HG03378 (cell line): ENCODE measurements around the gene PPP1R3G.
A peak's percentile ranks its signal among the peaks of the same experiment; 100 is the strongest.

Source experiments
- ATAC-seq: cut with Tn5 transposase; IDR thresholded peaks from one replicate; pipeline ENCODE4 v1.9.1; 2021; ENCODE audit warnings: mild to moderate bottlenecking, moderate library complexity; ENCODE audit not compliant: unreplicated experiment

PPP1R3G gene

GRCh38 chr6:5091210-5092069 is 6.3 kb downstream of the PPP1R3G start:
- no peak for ATAC-seq

DNA sequence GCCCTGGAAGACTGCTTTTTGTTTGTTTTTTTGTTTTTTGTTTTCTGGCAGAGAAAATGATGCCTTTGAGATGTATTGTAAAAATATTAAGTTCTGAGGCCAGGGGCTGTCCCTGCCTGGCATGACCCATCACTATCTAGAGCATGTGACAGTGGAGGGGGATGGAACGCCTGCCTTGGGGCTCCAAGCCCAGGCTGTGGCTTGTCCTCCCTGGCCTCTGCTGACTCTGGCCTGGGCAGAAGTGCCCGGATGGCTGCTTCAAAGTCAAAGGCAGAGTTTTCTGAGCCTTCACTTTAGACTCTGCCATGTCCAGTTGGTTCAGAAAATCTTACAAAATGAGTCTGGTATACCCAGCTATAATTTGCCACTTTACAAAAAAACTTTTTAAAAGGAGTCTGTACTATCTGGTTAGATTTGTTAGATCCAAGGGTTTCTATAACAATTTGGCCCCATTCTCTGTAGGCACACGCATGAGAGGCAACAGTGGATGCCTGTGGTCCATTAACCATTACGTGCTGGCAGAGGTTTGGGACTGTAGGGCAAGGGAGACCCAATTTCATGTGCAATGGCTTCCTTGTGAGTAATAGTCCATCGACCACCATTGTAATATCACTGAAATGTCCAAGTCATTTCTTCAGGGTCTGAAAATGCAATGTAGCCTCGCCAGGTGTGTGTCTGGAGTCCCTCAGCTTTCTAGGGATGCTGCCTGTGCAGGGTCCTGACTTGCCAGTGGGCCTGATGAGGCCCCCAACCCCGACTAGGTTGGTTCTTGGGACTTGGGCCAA is 8.3 kb downstream of the PPP1R3G start:
- no peak for ATAC-seq

- ATAC-seq, result no peak
Observed at GRCh38 chr6:5094327-5094726, 9.2 kb downstream of the PPP1R3G start.

DNA sequence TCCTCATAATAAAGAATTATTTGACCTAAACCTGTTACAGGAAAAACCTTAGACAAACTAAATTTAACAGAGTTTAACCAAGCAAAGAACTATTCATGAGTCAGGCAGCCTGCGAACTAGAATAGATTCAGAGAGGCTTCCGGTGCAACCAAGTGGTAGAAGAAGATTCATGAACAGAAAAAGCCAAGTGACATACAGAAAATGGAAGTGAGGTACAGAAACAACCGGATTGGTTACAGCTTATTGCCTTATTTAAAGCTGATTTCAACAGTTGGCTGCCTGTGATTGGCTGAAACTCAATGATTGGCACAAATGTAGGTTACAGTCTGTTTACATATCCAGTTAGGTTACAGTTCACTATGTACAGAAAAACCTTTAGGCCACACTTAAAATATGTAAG is 10.1 kb downstream of the PPP1R3G start:
- ATAC-seq, result peak; percentile 73

GRCh38 chr6:5096482-5096881 is 11.3 kb downstream of the PPP1R3G start:
- no peak for ATAC-seq

- no peak for ATAC-seq
Observed at GRCh38 chr6:5098501-5099270, 13.5 kb downstream of the PPP1R3G start.

GRCh38 chr6:5099537-5099936 is 14.4 kb downstream of the PPP1R3G start:
- no peak for ATAC-seq

DNA sequence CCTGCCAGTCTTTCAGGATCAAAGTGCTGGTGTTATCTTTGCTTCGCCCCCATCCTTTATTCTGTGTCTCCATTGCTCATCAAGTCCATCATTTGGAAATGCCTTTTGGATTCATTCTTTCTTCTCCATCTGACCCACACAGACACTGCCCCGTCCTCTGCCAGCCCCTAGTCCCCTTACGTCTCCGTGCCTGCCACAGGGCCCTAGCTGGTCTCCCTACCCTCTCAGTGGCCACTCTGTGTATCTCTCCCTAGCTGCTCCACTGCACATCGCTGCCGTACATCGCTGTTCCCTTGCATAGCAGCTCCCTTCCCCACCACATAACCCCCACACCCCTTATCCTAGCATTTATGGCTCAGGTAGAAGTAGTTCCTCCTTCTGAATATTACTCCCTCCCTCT is 15.7 kb downstream of the PPP1R3G start:
- ATAC-seq, result no peak

DNA sequence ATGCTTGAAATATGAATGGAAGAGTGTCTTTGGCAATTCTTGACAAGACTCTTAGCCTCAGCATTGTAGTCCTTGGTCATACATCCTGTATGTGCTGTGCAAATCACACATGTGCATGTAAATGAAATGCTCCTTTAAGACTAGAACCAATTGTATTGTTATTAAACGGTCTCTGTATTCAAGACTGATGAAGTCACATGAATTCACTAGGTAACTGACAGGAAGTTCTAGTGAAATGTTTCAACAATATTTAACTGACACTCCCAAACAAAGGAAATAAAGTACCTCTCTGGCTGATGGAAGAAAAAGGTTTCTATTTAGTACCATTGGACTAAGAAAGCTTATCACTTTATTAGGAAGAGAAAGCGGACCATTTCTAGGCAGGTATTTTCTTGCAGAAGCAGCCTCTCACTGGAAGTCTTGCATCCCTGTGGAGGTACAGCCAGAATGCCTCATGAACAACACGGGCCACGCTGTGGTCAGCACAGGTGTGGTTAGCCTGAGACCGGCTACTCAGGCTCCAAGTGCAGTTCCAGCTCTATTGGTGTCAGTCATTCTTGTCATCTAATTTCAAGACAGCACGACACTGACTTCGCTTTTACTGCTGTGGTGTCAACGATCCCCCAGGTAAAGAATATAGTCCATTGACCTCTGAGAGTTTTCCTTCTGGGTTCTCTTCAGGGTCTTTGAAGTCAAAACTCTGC is 17.3 kb downstream of the PPP1R3G start:
- no peak for ATAC-seq

- ATAC-seq, result no peak
Observed at GRCh38 chr6:5103250-5103649, 18.1 kb downstream of the PPP1R3G start.

- no peak for ATAC-seq
Observed at GRCh38 chr6:5104667-5105066, 19.5 kb downstream of the PPP1R3G start.

DNA sequence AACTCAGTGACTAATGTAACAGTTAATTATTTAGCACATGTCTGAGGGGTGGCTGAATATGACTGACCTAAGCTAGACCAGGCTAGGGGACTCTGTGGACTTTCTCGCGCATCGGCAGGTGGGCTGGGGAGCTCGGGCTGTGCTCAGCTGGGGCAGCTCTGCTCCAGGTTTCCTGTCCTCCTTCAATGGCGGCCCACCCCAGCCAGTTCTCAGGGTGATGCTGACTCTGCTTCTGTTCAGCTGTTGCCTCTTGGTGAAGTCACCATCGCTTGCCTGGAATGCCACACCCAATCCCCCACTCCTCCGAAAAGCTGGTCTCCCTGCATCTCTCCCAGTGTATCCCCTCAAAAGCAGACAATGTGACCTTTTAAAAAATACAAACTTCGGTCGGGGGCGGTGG is 20.0 kb downstream of the PPP1R3G start:
- no peak for ATAC-seq

- ATAC-seq, result no peak
Observed at GRCh38 chr6:5107341-5107740, 22.2 kb downstream of the PPP1R3G start.

GRCh38 chr6:5108068-5108467 is 22.9 kb downstream of the PPP1R3G start:
- ATAC-seq, result no peak

DNA sequence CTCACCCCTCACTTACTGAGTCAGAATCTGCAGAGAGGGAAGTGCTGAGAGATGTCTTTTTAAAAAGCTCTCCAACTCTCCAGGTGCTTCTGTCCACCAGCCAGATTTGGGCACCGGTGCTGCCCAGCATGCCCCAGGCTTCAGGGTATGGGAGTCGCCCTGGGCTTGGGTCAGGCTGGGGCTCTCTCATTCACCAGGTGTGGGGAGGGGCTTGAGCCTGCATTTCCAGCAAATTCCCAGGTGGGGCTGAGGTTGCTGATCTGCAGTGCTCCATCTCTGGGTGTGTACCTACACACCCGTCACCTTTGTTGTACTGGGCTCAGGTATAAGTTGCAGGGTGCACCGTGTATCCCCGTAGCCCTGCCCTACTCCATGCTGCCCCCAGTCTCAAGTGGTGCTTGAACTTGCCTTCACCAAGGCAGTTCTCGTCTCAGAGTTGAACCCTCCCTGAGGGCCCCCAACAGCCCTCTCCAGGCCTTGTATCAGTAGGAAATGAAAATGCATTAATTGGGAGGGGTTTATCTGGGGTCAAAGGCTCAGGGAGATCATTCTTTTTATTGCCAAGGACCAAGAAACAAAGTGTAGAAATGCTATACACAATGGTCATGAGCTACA is 23.5 kb downstream of the PPP1R3G start:
- ATAC-seq, result no peak

DNA sequence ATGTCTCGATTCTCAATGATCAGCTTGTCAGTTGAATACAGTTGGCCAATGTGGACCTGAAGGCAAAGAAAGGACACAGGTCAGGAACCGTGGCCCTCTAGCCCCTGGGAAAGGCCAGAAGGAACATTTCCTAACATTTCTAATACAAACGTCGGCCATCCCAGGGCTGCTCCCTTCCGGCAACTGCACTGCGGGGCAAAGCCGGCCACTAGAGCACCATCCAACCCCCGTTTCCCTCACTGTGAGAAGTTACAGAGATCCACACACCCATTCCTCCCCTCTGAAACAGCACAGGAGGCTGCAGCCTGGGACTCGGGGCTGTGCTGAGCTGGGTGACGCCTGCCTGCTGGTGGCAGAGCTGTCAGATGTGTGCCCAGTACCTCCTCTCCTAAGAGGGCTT is 24.3 kb downstream of the PPP1R3G start:
- no peak for ATAC-seq

DNA sequence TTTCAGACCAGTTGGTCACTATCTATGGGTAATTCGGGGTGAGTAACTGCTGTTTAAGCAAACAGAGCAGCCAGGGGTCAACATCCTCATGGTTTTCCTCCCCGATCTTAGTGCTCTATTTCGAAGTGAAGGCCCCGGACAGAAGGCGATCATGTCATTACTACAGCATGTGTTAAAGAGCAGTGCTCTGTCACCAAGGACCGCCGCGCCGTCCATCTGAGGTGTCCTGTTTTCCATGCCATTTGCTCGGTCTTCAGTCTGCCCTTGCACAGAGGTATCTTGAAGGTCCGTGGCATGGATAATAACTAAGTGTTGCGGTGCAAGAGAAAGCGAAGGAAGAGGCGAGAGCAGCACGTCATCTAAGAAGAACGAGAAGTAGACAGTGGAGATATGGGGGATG is 25.1 kb downstream of the PPP1R3G start:
- ATAC-seq, result no peak

- ATAC-seq, result no peak
Observed at GRCh38 chr6:5111626-5112025, 26.5 kb downstream of the PPP1R3G start.

GRCh38 chr6:5112066-5112799 is 27.1 kb downstream of the PPP1R3G start:
- no peak for ATAC-seq

DNA sequence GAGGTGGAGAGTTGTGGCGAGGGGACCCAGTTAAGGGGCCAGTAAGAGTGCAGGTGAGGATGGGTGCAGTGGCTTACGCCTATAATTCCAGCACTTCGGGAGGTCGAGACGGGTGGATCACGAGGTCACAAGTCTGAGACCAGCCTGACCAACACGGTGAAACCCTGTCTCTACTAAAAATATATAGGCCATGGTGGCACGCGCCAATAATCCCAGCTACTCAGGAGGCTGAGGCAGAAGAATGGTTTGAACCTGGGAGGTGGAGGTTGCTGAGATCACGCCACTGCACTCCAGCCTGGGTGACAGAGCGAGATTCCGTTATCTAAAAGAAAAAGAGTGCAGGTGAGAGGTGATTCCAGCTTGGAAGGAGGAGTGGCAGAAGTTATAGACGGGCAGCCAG is 28.0 kb downstream of the PPP1R3G start:
- ATAC-seq, result no peak
